CD14-positive monocyte (primary cell): ENCODE results near the gene ACSS2. TPM values are rescaled to one million over a fixed set of nuclear protein-coding genes. Genes with fewer than 3 reads are reported as not detected.

Source experiments
- DNase-seq, 3 donors: peaks; one replicate each; pipeline ENCODE4 v3.0.0-alpha.2; 2011 to 2022
- H2AFZ ChIP-seq: 2 replicates; pipeline ENCODE4 v1.6.0; 2012; ENCODE audit warnings: mild to moderate bottlenecking, low read depth, low read length, inconsistent platforms; ENCODE audit not compliant: insufficient read depth, poor library complexity, severe bottlenecking
- H3K27ac ChIP-seq, 2 donors: 1 replicate in 1 of 2; 2 replicates in 1 of 2; pipeline ENCODE4 v1.5.1; 2012 to 2013; ENCODE audit warnings: low read length in 2 of 2, control low read depth in 1 of 2, inconsistent platforms in 1 of 2, low read depth in 1 of 2, mild to moderate bottlenecking in 1 of 2
- H3K27me3 ChIP-seq, 2 donors: one replicate each; pipeline versions ENCODE4 v1.6.0 to v1.6.1; 2011 to 2013; ENCODE audit warnings: low read length in 2 of 2; ENCODE audit not compliant: control insufficient read depth in 2 of 2, insufficient read depth in 2 of 2
- H3K36me3 ChIP-seq, 2 donors: replicated peaks in 1 of 2; 1 replicate in 1 of 2; 2 replicates in 1 of 2; pipeline versions ENCODE4 v1.5.1 to v1.6.1; 2012 to 2013; ENCODE audit warnings: low read length in 2 of 2, control low read depth in 1 of 2, inconsistent platforms in 1 of 2, mild to moderate bottlenecking in 1 of 2; ENCODE audit not compliant: insufficient read depth in 2 of 2, control insufficient read depth in 1 of 2
- H3K4me1 ChIP-seq, 2 donors: 1 replicate in 1 of 2; 2 replicates in 1 of 2; pipeline versions ENCODE4 v1.5.1 to v1.6.1; 2012 to 2013; ENCODE audit warnings: low read length in 2 of 2, control low read depth in 1 of 2, inconsistent platforms in 1 of 2, mild to moderate bottlenecking in 1 of 2, moderate library complexity in 1 of 2; ENCODE audit not compliant: insufficient read depth in 2 of 2, control insufficient read depth in 1 of 2
- H3K4me2 ChIP-seq: replicated peaks from 2 replicates; pipeline ENCODE3; 2012; ENCODE audit warnings: low read length, moderate library complexity, mild to moderate bottlenecking; ENCODE audit not compliant: poor library complexity, severe bottlenecking; ENCODE audit errors: extremely low read depth
- H3K4me3 ChIP-seq, 3 experiments: fragments of 200-600 bp in 1 of 3; sonication (generic) in 1 of 3; replicated peaks in 1 of 3; 1 replicate in 2 of 3; 2 replicates in 1 of 3; pipeline ENCODE4 v1.5.1; 2011 to 2013; ENCODE audit warnings: low read length in 3 of 3, mild to moderate bottlenecking in 3 of 3, control low read depth in 2 of 3, low read depth in 2 of 3, inconsistent platforms in 1 of 3, moderate library complexity in 1 of 3
- H3K79me2 ChIP-seq: 2 replicates; pipeline ENCODE4 v1.6.0; 2012; ENCODE audit warnings: mild to moderate bottlenecking, control low read depth, inconsistent platforms, low read length, moderate library complexity; ENCODE audit not compliant: insufficient read depth
- H3K9ac ChIP-seq: 2 replicates; pipeline ENCODE4 v1.6.0; 2017; ENCODE audit warnings: low read length, mild to moderate bottlenecking; ENCODE audit not compliant: insufficient read depth, poor library complexity, severe bottlenecking
- H3K9me3 ChIP-seq, 2 donors: replicated peaks in 1 of 2; 1 replicate in 1 of 2; 2 replicates in 1 of 2; pipeline versions ENCODE4 v1.5.1 to v1.6.1; 2012 to 2013; ENCODE audit warnings: low read length in 2 of 2, control low read depth in 1 of 2; ENCODE audit not compliant: control insufficient read depth in 1 of 2, insufficient read depth in 1 of 2
- H4K20me1 ChIP-seq: 2 replicates; pipeline ENCODE4 v1.6.0; 2012; ENCODE audit warnings: mild to moderate bottlenecking, low read length, control low read depth, moderate library complexity; ENCODE audit not compliant: insufficient read depth
- H3K27ac Mint-ChIP-seq, 7 donors: one replicate each; pipeline ENCODE4 v1.8.0; 2020; ENCODE audit warnings: mild to moderate bottlenecking in 7 of 7, mixed read lengths in 7 of 7, moderate library complexity in 6 of 7, inconsistent platforms in 2 of 7
- H3K27me3 Mint-ChIP-seq, 3 donors: one replicate each; pipeline ENCODE4 v1.8.0; 2021 to 2022; ENCODE audit warnings: low read depth in 3 of 3, mild to moderate bottlenecking in 3 of 3, mixed read lengths in 3 of 3, moderate library complexity in 3 of 3, inconsistent platforms in 1 of 3
- H3K36me3 Mint-ChIP-seq, 2 donors: one replicate each; pipeline ENCODE4 v1.8.0; 2020; ENCODE audit warnings: mixed read lengths in 2 of 2, inconsistent platforms in 1 of 2, mild to moderate bottlenecking in 1 of 2
- H3K4me1 Mint-ChIP-seq: one replicate; pipeline ENCODE4 v1.8.0; 2020; ENCODE audit warnings: mild to moderate bottlenecking, mixed read lengths
- H3K4me3 Mint-ChIP-seq, 2 donors: one replicate each; pipeline ENCODE4 v1.8.0; 2020; ENCODE audit warnings: mild to moderate bottlenecking in 2 of 2, mixed read lengths in 2 of 2, moderate library complexity in 1 of 2
- H3K9me3 Mint-ChIP-seq, 7 donors: one replicate each; pipeline ENCODE4 v1.8.0; 2020 to 2022; ENCODE audit warnings: mixed read lengths in 7 of 7, mild to moderate bottlenecking in 6 of 7, moderate library complexity in 6 of 7, inconsistent platforms in 2 of 7
- WGBS: methylation state at CpG from one replicate; pipeline ENCODE4 v1.1.5; 2013; ENCODE audit warnings: missing lambda C conversion rate; ENCODE audit not compliant: insufficient coverage; 5-methylcytosine and 5-hydroxymethylcytosine counted together
- intact Hi-C, 2 donors: fragments of 100-400 bp; cut with micrococcal nuclease; formaldehyde crosslinking; loops; one replicate each; pipeline versions ENCODE4 v1.15.0 to v1.15.1; 2023
- polyA plus RNA-seq, 3 donors: library from polyadenylated mRNA; depleted of rRNA in 1 of 3; unstranded in 2 of 3; stranded (reverse) in 1 of 3; fragments of 300-500 nt in 2 of 3; fragments of >200 nt in 1 of 3; fragmentation: Illumina TruSeq in 2 of 3; gene quantifications; 1 replicate in 2 of 3; 2 replicates in 1 of 3; pipeline ENCODE4 v1.2.3, GENCODE V29; 2012 to 2021
- TF ChIP-seq, protein P1 (sequence below): fragments of 200-600 bp; IDR thresholded peaks from one replicate; pipeline ENCODE4 v1.8.0; 2022; ENCODE audit warnings: antibody characterized with exemption, mild to moderate bottlenecking

The ACSS2 gene
- polyA plus RNA-seq, 3 donors: 37.7 to 67.2 (median 48.4) TPM

DNA sequence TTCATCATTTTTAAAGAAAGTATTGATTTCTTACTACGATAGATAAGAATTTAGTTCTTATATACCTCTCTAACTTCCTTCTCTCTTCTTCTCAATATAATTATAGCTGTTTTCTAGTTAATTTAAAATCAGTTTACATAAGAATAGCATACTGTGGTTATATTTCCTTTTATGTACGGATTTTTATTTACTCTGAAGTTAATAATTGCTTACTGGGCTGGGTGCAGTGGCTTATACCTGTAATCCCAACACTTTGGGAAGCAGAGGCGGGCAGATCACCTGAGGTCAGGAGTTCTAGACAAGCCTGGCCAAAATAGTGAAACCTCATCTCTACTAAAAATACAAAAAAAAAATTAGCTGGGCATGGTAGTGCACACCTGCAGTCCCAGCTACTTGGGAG lies 9.7 kb downstream of the ACSS2 start:
- no peak overlapping the region for H3K27ac ChIP-seq
- intact Hi-C loops: no loop called here
- peaks cover 13% of the 10 kb centered on the region in 2 donors for H3K4me1 ChIP-seq
- WGBS: no CpG with 5 or more reads among the region's 3 CpGs
- H3K4me2 ChIP-seq: no peak overlapping the region
- H3K36me3 Mint-ChIP-seq: peaks cover 41 to 74% of the 10 kb centered on the region in 2 donors
- peaks cover 0 to 2% (median 0%) of the 10 kb centered on the region in 3 donors for H3K27me3 Mint-ChIP-seq
- no peak overlapping the region for H3K4me3 ChIP-seq
- no peak for DNase-seq
- H3K4me3 Mint-ChIP-seq: no peak overlapping the region
- H3K79me2 ChIP-seq: peaks cover 22% of the 10 kb centered on the region
- no peaks in the 10 kb centered on the region for H3K9me3 ChIP-seq
- H3K9ac ChIP-seq: no peak overlapping the region
- peaks cover 32 to 69% of the 10 kb centered on the region in 2 donors for H3K36me3 ChIP-seq
- no peaks in the 10 kb centered on the region for H3K27me3 ChIP-seq
- H3K27ac Mint-ChIP-seq: no peak overlapping the region
- H2AFZ ChIP-seq: no peak overlapping the region
- TF ChIP-seq, protein P1, sequence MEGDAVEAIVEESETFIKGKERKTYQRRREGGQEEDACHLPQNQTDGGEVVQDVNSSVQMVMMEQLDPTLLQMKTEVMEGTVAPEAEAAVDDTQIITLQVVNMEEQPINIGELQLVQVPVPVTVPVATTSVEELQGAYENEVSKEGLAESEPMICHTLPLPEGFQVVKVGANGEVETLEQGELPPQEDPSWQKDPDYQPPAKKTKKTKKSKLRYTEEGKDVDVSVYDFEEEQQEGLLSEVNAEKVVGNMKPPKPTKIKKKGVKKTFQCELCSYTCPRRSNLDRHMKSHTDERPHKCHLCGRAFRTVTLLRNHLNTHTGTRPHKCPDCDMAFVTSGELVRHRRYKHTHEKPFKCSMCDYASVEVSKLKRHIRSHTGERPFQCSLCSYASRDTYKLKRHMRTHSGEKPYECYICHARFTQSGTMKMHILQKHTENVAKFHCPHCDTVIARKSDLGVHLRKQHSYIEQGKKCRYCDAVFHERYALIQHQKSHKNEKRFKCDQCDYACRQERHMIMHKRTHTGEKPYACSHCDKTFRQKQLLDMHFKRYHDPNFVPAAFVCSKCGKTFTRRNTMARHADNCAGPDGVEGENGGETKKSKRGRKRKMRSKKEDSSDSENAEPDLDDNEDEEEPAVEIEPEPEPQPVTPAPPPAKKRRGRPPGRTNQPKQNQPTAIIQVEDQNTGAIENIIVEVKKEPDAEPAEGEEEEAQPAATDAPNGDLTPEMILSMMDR: no peak
- no peaks in the 10 kb centered on the region for H4K20me1 ChIP-seq
- H3K9me3 Mint-ChIP-seq: no peaks in the 10 kb centered on the region
- H3K4me1 Mint-ChIP-seq: peaks cover 16% of the 10 kb centered on the region

GRCh38 chr20:34887023-34887422 lies 10.6 kb downstream of the ACSS2 start:
- Histone ChIP-seq H3K9ac (no peak overlapping the region), H2AFZ (no peak overlapping the region), H3K4me2 (no peak overlapping the region), H3K27ac (no peak overlapping the region), H3K4me3 (no peak overlapping the region), H3K27me3 (no peaks in the 10 kb centered on the region), H3K9me3 (no peaks in the 10 kb centered on the region), H3K4me1 (peaks cover 21 to 22% of the 10 kb centered on the region in 2 donors), H4K20me1 (no peaks in the 10 kb centered on the region), H3K36me3 (peaks cover 32 to 64% of the 10 kb centered on the region in 2 donors), H3K79me2 (peaks cover 22% of the 10 kb centered on the region)
- no peak for DNase-seq
- Mint-ChIP-seq H3K27ac (no peak overlapping the region), H3K4me3 (no peak overlapping the region), H3K9me3 (no peaks in the 10 kb centered on the region), H3K4me1 (peaks cover 25% of the 10 kb centered on the region), H3K36me3 (peaks cover 40 to 67% of the 10 kb centered on the region in 2 donors), H3K27me3 (peaks cover 0 to 2% (median 0%) of the 10 kb centered on the region in 3 donors)
- no CpG with 5 or more reads among the region's 3 CpGs for WGBS
- intact Hi-C loops: no loop called here
- TF ChIP-seq, protein P1: no peak
